Measurements from ENCODE around the gene PEPD.

DNA sequence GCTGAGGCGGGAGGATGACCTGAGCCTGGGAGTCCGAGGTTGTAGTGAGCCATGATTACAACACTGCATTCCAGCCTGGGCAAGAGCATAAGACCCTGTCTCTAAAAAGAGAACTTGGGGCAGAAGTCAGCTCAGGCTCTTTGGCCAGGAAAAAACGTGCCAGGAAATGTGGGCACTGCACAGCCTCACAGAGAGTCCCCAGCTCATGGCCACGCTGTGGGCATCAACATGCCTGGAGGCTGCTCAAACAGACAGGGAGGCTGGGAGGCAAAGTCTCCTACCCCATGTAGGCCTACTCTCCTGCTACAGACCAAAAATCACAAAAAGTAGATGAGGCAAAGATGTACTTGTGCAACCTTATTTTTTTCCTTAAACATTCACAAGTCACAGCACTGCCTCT, 49.4 kb downstream of the PEPD start:
- TF ChIP-seq POLR2AphosphoS5 (IDR thresholded peaks at IDR 0.05), result no peak
- TF ChIP-seq, protein P1, sequence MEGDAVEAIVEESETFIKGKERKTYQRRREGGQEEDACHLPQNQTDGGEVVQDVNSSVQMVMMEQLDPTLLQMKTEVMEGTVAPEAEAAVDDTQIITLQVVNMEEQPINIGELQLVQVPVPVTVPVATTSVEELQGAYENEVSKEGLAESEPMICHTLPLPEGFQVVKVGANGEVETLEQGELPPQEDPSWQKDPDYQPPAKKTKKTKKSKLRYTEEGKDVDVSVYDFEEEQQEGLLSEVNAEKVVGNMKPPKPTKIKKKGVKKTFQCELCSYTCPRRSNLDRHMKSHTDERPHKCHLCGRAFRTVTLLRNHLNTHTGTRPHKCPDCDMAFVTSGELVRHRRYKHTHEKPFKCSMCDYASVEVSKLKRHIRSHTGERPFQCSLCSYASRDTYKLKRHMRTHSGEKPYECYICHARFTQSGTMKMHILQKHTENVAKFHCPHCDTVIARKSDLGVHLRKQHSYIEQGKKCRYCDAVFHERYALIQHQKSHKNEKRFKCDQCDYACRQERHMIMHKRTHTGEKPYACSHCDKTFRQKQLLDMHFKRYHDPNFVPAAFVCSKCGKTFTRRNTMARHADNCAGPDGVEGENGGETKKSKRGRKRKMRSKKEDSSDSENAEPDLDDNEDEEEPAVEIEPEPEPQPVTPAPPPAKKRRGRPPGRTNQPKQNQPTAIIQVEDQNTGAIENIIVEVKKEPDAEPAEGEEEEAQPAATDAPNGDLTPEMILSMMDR (IDR thresholded peaks at IDR 0.05), result no peak
